Measurements from ENCODE around the gene ZSCAN2. TPM values are rescaled to one million over a fixed set of nuclear protein-coding genes. Genes with fewer than 3 reads are reported as not detected.

The ZSCAN2 gene
- total and polyA plus RNA-seq, 4 donors, result 9.7 to 16.2 (median 14.0) TPM

GRCh38 chr15:84595660-84596059, 5.1 kb upstream of the ZSCAN2 start:
- Histone ChIP-seq H3K27ac (ENCODE audit: low read depth, low read length) (no peak overlapping the region), H3K27me3 (ENCODE audit: control insufficient read depth, insufficient read depth, low read length) (no peaks in the 10 kb centered on the region), H3K36me3 (ENCODE audit: control insufficient read depth, insufficient read depth, low read length) (no peaks in the 10 kb centered on the region), H3K4me3 (ENCODE audit: low read depth, low read length) (no peak overlapping the region), H3K4me1 (ENCODE audit: control insufficient read depth, insufficient read depth, low read length) (peaks cover 9% of the 10 kb centered on the region), H3K9me3 (ENCODE audit: control insufficient read depth, insufficient read depth, low read length) (no peaks in the 10 kb centered on the region)
- no peak for DNase-seq (ENCODE audit: low read depth in 4 of 6, low spot score in 6 of 6)
- WGBS (ENCODE audit: insufficient coverage), result 94% methylated on average over 2 of the region's 2 CpGs

- H3K9me3 ChIP-seq (ENCODE audit: control insufficient read depth, insufficient read depth, low read length), result no peaks in the 10 kb centered on the region
- no CpG with 5 or more reads among the region's 3 CpGs for WGBS (ENCODE audit: insufficient coverage)
These were observed 3.5 kb upstream of the ZSCAN2 start for GRCh38 chr15:84597296-84597695.

GRCh38 chr15:84598250-84598649, 2.6 kb upstream of the ZSCAN2 start:
- no peak for DNase-seq (ENCODE audit: low read depth in 4 of 6, low spot score in 6 of 6)
- 57% methylated on average over 1 of the region's 2 CpGs for WGBS (ENCODE audit: insufficient coverage)
- Histone ChIP-seq H3K27ac (ENCODE audit: low read depth, low read length) (no peak overlapping the region), H3K9me3 (ENCODE audit: control insufficient read depth, insufficient read depth, low read length) (no peaks in the 10 kb centered on the region), H3K4me3 (ENCODE audit: low read depth, low read length) (no peak overlapping the region), H3K27me3 (ENCODE audit: control insufficient read depth, insufficient read depth, low read length) (no peaks in the 10 kb centered on the region), H3K36me3 (ENCODE audit: control insufficient read depth, insufficient read depth, low read length) (no peaks in the 10 kb centered on the region), H3K4me1 (ENCODE audit: control insufficient read depth, insufficient read depth, low read length) (peaks cover 19% of the 10 kb centered on the region)

More at GRCh38 chr15:84597296-84597695, 3.5 kb upstream of the ZSCAN2 start:
- Histone ChIP-seq H3K4me1 (ENCODE audit: control insufficient read depth, insufficient read depth, low read length) (peaks cover 19% of the 10 kb centered on the region), H3K27me3 (ENCODE audit: control insufficient read depth, insufficient read depth, low read length) (no peaks in the 10 kb centered on the region), H3K27ac (ENCODE audit: low read depth, low read length) (no peak overlapping the region), H3K4me3 (ENCODE audit: low read depth, low read length) (no peak overlapping the region), H3K36me3 (ENCODE audit: control insufficient read depth, insufficient read depth, low read length) (no peaks in the 10 kb centered on the region)
- DNase-seq (ENCODE audit: low read depth in 4 of 6, low spot score in 6 of 6), result no peak

GRCh38 chr15:84598993-84599392, 1.8 kb upstream of the ZSCAN2 start:
- Histone ChIP-seq H3K27me3 (ENCODE audit: control insufficient read depth, insufficient read depth, low read length) (no peaks in the 10 kb centered on the region), H3K4me1 (ENCODE audit: control insufficient read depth, insufficient read depth, low read length) (peaks cover 26% of the 10 kb centered on the region), H3K36me3 (ENCODE audit: control insufficient read depth, insufficient read depth, low read length) (peaks cover 4% of the 10 kb centered on the region), H3K9me3 (ENCODE audit: control insufficient read depth, insufficient read depth, low read length) (no peaks in the 10 kb centered on the region), H3K27ac (ENCODE audit: low read depth, low read length) (no peak overlapping the region), H3K4me3 (ENCODE audit: low read depth, low read length) (no peak overlapping the region)
- peak in 3 of 6 donors; percentile 10 to 61 (median 44) for DNase-seq (ENCODE audit: low read depth in 4 of 6, low spot score in 6 of 6)
- no CpG with 5 or more reads among the region's 1 CpG for WGBS (ENCODE audit: insufficient coverage)

- WGBS (ENCODE audit: insufficient coverage), result 81% methylated on average over 9 of the region's 10 CpGs
- no peak for DNase-seq (ENCODE audit: low read depth in 4 of 6, low spot score in 6 of 6)
- peaks cover 9% of the 10 kb centered on the region for H3K36me3 ChIP-seq (ENCODE audit: control insufficient read depth, insufficient read depth, low read length)
- no peak overlapping the region for H3K27ac ChIP-seq (ENCODE audit: low read depth, low read length)
- no peaks in the 10 kb centered on the region for H3K9me3 ChIP-seq (ENCODE audit: control insufficient read depth, insufficient read depth, low read length)
- H3K4me3 ChIP-seq (ENCODE audit: low read depth, low read length), result peak overlapping the region; percentile 96
- no peaks in the 10 kb centered on the region for H3K27me3 ChIP-seq (ENCODE audit: control insufficient read depth, insufficient read depth, low read length)
- H3K4me1 ChIP-seq (ENCODE audit: control insufficient read depth, insufficient read depth, low read length), result peaks cover 28% of the 10 kb centered on the region
These were observed 903 bp upstream of the ZSCAN2 start for GRCh38 chr15:84599906-84600305.

GRCh38 chr15:84600331-84600686, 500 bp upstream of the ZSCAN2 start:
- DNase-seq (ENCODE audit: low read depth in 4 of 6, low spot score in 6 of 6), result peak in 4 of 6 donors; percentile 30 to 89 (median 64)
- Histone ChIP-seq H3K36me3 (ENCODE audit: control insufficient read depth, insufficient read depth, low read length) (peaks cover 13% of the 10 kb centered on the region), H3K27ac (ENCODE audit: low read depth, low read length) (peak overlapping the region; percentile 71), H3K4me1 (ENCODE audit: control insufficient read depth, insufficient read depth, low read length) (peaks cover 28% of the 10 kb centered on the region), H3K4me3 (ENCODE audit: low read depth, low read length) (peak overlapping the region; percentile 96), H3K27me3 (ENCODE audit: control insufficient read depth, insufficient read depth, low read length) (no peaks in the 10 kb centered on the region), H3K9me3 (ENCODE audit: control insufficient read depth, insufficient read depth, low read length) (no peaks in the 10 kb centered on the region)
- WGBS (ENCODE audit: insufficient coverage), result 0% methylated on average over 18 of the region's 20 CpGs

GRCh38 chr15:84601555-84601838, 688 bp downstream of the ZSCAN2 start:
- peak in 1 of 6 donors; percentile 26 for DNase-seq (ENCODE audit: low read depth in 4 of 6, low spot score in 6 of 6)
- 20% methylated on average over 1 of the region's 6 CpGs for WGBS (ENCODE audit: insufficient coverage)
- peaks cover 16% of the 10 kb centered on the region for H3K36me3 ChIP-seq (ENCODE audit: control insufficient read depth, insufficient read depth, low read length)

GRCh38 chr15:84603630-84604379, 3.0 kb downstream of the ZSCAN2 start:
- Histone ChIP-seq H3K9me3 (ENCODE audit: control insufficient read depth, insufficient read depth, low read length) (no peaks in the 10 kb centered on the region), H3K27me3 (ENCODE audit: control insufficient read depth, insufficient read depth, low read length) (no peaks in the 10 kb centered on the region), H3K27ac (ENCODE audit: low read depth, low read length) (no peak overlapping the region), H3K4me1 (ENCODE audit: control insufficient read depth, insufficient read depth, low read length) (peaks cover 28% of the 10 kb centered on the region), H3K36me3 (ENCODE audit: control insufficient read depth, insufficient read depth, low read length) (peaks cover 28% of the 10 kb centered on the region), H3K4me3 (ENCODE audit: low read depth, low read length) (no peak overlapping the region)
- WGBS (ENCODE audit: insufficient coverage), result 77% methylated on average over 14 of the region's 14 CpGs
- no peak for DNase-seq (ENCODE audit: low read depth in 4 of 6, low spot score in 6 of 6)

More at GRCh38 chr15:84601555-84601838, 688 bp downstream of the ZSCAN2 start:
- H3K9me3 ChIP-seq (ENCODE audit: control insufficient read depth, insufficient read depth, low read length), result no peaks in the 10 kb centered on the region
- H3K4me1 ChIP-seq (ENCODE audit: control insufficient read depth, insufficient read depth, low read length), result peaks cover 28% of the 10 kb centered on the region
- no peaks in the 10 kb centered on the region for H3K27me3 ChIP-seq (ENCODE audit: control insufficient read depth, insufficient read depth, low read length)
- peak overlapping the region; percentile 96 for H3K4me3 ChIP-seq (ENCODE audit: low read depth, low read length)
- H3K27ac ChIP-seq (ENCODE audit: low read depth, low read length), result no peak overlapping the region

GRCh38 chr15:84604826-84605553, 4.2 kb downstream of the ZSCAN2 start:
- no peaks in the 10 kb centered on the region for H3K27me3 ChIP-seq (ENCODE audit: control insufficient read depth, insufficient read depth, low read length)
- 79% methylated on average over 12 of the region's 19 CpGs for WGBS (ENCODE audit: insufficient coverage)
- peaks cover 26% of the 10 kb centered on the region for H3K4me1 ChIP-seq (ENCODE audit: control insufficient read depth, insufficient read depth, low read length)
- DNase-seq (ENCODE audit: low read depth in 4 of 6, low spot score in 6 of 6), result no peak
- no peak overlapping the region for H3K4me3 ChIP-seq (ENCODE audit: low read depth, low read length)
- no peaks in the 10 kb centered on the region for H3K9me3 ChIP-seq (ENCODE audit: control insufficient read depth, insufficient read depth, low read length)
- peaks cover 34% of the 10 kb centered on the region for H3K36me3 ChIP-seq (ENCODE audit: control insufficient read depth, insufficient read depth, low read length)
- no peak overlapping the region for H3K27ac ChIP-seq (ENCODE audit: low read depth, low read length)

- peaks cover 34% of the 10 kb centered on the region for H3K36me3 ChIP-seq (ENCODE audit: control insufficient read depth, insufficient read depth, low read length)
- WGBS (ENCODE audit: insufficient coverage), result 100% methylated on average over 1 of the region's 2 CpGs
These were observed 4.7 kb downstream of the ZSCAN2 start for GRCh38 chr15:84605554-84605882.

More at GRCh38 chr15:84605554-84605882, 4.7 kb downstream of the ZSCAN2 start:
- Histone ChIP-seq H3K4me3 (ENCODE audit: low read depth, low read length) (no peak overlapping the region), H3K4me1 (ENCODE audit: control insufficient read depth, insufficient read depth, low read length) (peaks cover 21% of the 10 kb centered on the region), H3K27ac (ENCODE audit: low read depth, low read length) (no peak overlapping the region), H3K9me3 (ENCODE audit: control insufficient read depth, insufficient read depth, low read length) (no peaks in the 10 kb centered on the region), H3K27me3 (ENCODE audit: control insufficient read depth, insufficient read depth, low read length) (no peaks in the 10 kb centered on the region)
- no peak for DNase-seq (ENCODE audit: low read depth in 4 of 6, low spot score in 6 of 6)

Data from spinal cord (tissue), 10 donors.